H1 (cell line): ENCODE measurements around the gene FARS2. TPM values are rescaled to one million over a fixed set of nuclear protein-coding genes. Genes with fewer than 3 reads are reported as not detected.

Experiments
- CHD7 ChIP-seq: fragments of 300-600 bp; sonication (generic); IDR thresholded peaks from 2 replicates; pipeline ENCODE4 v1.7.1; 2012; ENCODE audit warnings: low read length, moderate library complexity, mild to moderate bottlenecking, inconsistent platforms; ENCODE audit not compliant: insufficient replicate concordance
- POLR2AphosphoS5 ChIP-seq: IDR thresholded peaks from 2 replicates; pipeline ENCODE4 v1.6.1; 2011; ENCODE audit warnings: low read depth, low read length
- SUZ12 ChIP-seq: fragments of 200-600 bp; sonication (generic); IDR thresholded peaks from 2 replicates; pipeline ENCODE4 v1.6.1; 2012; ENCODE audit warnings: mild to moderate bottlenecking, inconsistent platforms, low read length, moderate library complexity, mixed read lengths
- polyA plus RNA-seq, 7 experiments: library from polyadenylated mRNA; depleted of rRNA in 3 of 7; stranded (reverse) in 5 of 7; unstranded in 2 of 7; fragments of >200 nt in 5 of 7; fragments of 200-250 nt in 2 of 7; gene quantifications; 1 replicate in 5 of 7; 2 replicates in 1 of 7; 4 replicates in 1 of 7; pipeline versions ENCODE4 v1.2.1 to v1.2.3, GENCODE V29; 2011 to 2013; ENCODE audit warnings: missing spikeins in 2 of 7, mixed read lengths in 2 of 7
- total RNA-seq: library from RNA; stranded (reverse); fragmentation: NEBNext Ultra II Directional; extraction: Animal tissue kit (Norgen Biotek cat#: 25700); gene quantifications from 2 replicates; pipeline ENCODE4 v1.2.1, GENCODE V29; 2021

The FARS2 gene
- total and polyA plus RNA-seq, 2 of the 8 experiments (the other 6 are each of a cell fraction or from before 2014, with no cell fraction given): 11.7 to 14.4 TPM

DNA sequence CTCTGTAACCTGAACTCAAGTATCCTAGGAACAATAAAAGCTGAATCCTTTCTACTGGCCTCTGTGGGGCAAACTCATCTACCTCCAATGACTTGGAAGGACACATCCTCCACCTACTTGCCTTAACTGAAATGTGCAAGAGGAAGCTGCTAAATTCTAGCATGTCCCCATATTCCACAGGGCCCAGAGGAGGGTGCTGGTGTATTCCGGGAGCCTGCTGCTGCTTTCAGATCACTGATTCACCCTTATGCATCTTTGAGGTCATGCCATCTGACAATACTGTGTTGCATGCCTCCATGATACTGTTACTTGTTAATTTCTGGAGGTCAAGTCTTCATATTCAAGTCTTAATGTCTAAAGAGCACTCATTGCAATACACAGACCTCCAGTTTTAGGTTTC is 40.9 kb upstream of the FARS2 start (continued):
- TF ChIP-seq CHD7 (no peak), POLR2AphosphoS5 (no peak), SUZ12 (no peak)
